Stimulated activated naive CD8-positive, alpha-beta T cell treated with anti-CD3 and anti-CD28 coated beads, Interleukin-15, Interleukin-2, amounts not matched to agents 100 U/mL and 50 U/mL, for 24 hours (primary cell): ENCODE results near the gene GBP7.
"Not testable (repeated sequence)": the region's sequence is repeated elsewhere in the genome, so short reads cannot be mapped to it uniquely, and the experiment has no call there.

Source experiments
- ATAC-seq: fragments of 150-1000 bp; cut with Tn5 transposase; one replicate; pipeline ENCODE4 v1.10.0; 2021
- DNase-seq: peaks from one replicate; pipeline ENCODE4 v3.0.0; 2021

The GBP7 gene

GRCh38 chr1:89170170-89171066 lies 5.4 kb downstream of the GBP7 start:
- no peak for ATAC-seq

DNA sequence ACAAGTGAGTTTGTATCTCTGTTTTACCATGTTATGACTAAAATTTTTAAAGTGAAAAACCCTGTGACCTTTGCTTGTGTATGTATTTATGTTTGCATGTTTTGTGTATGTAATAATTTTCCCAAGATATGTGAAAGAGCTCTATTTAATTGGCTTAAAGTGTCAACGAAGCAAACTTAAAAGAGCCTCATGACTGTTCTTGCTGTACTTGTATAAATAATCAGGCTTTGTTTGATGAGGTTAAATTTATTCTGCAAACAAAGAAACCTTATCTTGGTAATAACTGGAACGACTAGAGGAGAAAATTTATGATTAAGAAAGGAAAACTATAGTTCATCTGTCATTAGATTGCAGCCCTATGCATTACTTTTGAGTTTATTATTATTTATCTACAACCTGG lies 6.6 kb downstream of the GBP7 start:
- ATAC-seq = no peak

More at GRCh38 chr1:89170170-89171066, 5.4 kb downstream of the GBP7 start:
- no peak for DNase-seq

DNA sequence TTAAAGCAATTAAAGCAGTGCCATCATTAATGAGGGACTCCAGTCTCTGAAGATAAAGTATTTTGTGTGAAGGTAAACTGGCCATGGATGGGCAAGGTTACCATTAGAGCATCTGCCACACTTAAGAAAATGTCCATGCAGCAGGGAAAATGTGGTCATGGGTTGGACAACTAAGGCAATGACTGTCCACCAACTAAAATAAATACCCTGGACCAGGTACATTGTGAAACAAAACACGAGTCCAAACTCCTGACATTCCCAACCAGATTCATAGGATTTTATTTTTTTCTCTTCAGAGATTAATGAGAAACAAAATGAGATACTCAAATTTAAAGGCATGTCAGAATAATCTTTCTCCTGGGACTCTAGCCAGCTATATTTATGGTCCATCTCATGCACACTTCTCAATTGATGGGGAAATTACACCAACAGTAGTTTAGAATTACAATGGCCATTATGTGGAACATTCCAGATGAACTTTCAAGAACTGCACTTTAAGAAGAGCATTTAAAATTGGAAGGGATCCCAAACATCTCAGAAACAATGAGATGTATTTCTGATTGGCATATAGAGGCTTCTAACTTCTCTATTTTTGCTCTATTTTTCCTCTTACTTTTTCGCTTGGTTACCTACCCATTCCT lies 8.1 kb downstream of the GBP7 start:
- no peak for ATAC-seq
- DNase-seq = no peak

More for the DNA sequence above, 6.6 kb downstream of the GBP7 start:
- DNase-seq = no peak

DNA sequence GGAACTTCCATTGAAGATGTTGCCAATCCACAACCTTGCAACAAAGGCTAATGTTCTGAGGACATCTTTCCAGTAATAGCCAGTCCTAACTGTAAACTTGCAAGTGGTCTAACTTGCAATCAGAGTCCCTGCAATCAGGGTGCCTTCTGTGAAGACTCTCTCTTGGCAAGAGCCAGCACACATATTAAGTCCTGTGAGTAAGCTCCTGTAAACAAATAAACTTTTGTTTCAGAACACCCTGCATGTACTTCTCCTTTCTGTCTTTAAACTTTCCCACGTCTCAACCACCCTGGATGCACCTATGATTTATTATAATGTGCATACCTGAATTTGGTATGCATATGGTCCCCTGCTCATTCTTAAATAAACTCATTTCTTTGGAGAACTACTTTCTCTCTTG lies 9.1 kb downstream of the GBP7 start:
- DNase-seq (no peak), ATAC-seq (no peak)

DNA sequence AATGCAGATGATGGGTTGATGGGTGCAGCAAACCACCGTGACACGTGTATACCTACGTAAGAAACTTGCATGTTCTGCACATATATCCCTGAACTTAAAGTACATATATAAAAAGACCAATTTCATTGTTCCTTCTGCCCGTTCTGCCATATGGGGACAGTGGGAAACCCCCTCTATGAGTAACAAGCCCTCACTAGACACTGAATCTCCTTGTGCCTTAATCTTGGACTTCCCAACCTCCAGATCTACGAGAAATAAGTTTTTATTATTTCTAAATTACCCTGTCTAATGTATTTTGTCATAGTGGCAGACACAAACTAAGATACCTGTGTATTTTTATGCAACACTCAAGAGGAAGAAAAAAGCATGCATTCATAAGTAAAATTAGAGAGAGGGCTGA lies 10.0 kb downstream of the GBP7 start:
- no peak for DNase-seq
- no peak for ATAC-seq

DNA sequence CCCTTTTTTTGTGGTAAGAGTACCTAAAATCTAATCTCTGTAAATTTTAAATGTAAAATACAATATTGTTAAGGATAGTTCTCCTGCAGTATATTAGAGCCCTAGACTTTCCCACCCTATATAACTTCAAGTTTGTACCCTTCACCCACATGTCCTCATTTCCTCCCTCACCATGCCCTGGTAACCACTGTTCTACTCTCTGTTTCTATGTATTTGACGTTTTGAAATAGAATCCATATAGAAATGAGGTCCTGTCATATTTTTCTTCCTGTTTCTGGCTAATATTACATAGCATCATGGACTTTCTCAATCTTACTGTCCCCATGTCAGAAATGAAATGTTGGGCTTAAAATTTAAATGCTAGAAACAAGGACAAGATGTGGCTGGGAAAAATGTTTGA lies 24.8 kb downstream of the GBP7 start:
- no peak for DNase-seq

GRCh38 chr1:89149976-89150375 lies 25.8 kb downstream of the GBP7 start:
- DNase-seq = no peak
- no peak for ATAC-seq

More for the DNA sequence above, 24.8 kb downstream of the GBP7 start:
- ATAC-seq = no peak

- ATAC-seq (no peak), DNase-seq (no peak)
These were observed 26.6 kb downstream of the GBP7 start for GRCh38 chr1:89149229-89149628.

DNA sequence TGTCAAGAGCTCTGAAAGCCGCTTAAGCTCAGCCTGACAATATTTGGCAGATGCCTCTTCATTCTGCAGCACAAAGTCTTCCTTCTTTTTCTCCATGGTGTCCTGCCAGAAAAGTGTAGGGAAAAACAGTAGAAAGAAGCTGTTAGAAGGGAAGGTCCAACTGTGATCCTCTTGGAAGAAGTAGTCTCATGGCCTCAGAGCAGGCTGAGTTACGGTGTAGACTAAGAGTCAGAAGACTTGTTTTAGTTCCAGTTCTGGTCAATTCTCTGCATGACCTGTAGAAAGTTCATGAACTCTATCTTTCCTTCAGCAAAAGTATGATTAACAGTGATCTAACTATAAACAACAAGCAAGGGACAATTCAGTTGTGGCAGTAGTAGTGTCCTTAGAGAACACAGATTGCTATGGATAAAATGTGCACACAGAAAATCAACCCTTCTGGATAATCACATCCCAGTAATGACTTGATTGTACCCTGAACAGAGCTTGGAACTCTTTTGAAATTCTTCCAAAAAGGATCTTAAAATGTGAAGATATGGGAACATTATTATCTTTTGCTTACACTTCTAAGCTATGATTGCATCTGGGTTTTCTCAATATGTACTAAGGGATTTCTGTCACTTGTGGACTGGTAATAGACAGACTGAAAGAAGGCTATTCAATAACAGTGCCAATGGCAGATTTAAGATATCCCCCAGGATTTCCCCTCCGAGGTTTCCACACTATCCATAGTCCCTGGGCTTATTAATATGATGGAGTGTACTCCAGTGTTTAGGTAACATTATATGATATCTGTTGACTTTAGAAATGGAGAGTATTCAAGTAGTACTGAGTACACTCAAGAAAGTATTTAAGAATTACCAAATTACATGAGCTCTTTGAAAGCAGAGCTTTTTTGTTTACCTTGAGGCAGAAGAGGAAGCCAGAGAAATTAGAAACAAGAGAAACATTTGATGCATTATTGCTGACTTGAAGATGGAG lies 27.8 kb downstream of the GBP7 start:
- no peak for DNase-seq
- ATAC-seq = no peak

- ATAC-seq (no peak), DNase-seq (no peak)
These were observed 29.1 kb downstream of the GBP7 start for GRCh38 chr1:89146721-89147120.

GRCh38 chr1:89143484-89143883 lies 32.3 kb downstream of the GBP7 start:
- no peak for ATAC-seq

GRCh38 chr1:89142160-89142559 lies 33.6 kb downstream of the GBP7 start:
- no peak for DNase-seq
- ATAC-seq = no peak

More at GRCh38 chr1:89143484-89143883, 32.3 kb downstream of the GBP7 start:
- no peak for DNase-seq

DNA sequence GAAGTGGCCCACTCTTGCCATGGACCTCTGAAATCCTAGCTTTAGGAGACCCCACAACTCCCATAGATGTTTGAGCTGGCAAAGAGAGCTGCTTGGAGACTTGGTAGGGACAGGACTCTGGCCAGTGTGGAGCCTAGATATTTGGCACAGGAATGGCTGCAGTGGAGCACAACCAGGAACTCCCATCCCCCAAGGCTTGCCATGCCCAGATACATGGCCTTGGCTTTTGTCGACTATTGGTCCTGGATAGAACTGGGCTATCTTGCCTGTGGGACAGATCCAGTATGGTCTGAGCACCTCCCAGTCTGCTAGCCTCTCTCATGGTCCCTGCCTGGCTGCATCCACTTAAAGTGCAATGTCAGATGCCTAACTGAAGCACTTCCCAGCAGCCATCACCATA lies 42.1 kb downstream of the GBP7 start:
- no peak for DNase-seq
- ATAC-seq = no peak

GRCh38 chr1:89130716-89131115 lies 45.1 kb downstream of the GBP7 start:
- DNase-seq (no peak), ATAC-seq (no peak)

- DNase-seq = no peak
These were observed 45.9 kb downstream of the GBP7 start for GRCh38 chr1:89129911-89130310.

DNA sequence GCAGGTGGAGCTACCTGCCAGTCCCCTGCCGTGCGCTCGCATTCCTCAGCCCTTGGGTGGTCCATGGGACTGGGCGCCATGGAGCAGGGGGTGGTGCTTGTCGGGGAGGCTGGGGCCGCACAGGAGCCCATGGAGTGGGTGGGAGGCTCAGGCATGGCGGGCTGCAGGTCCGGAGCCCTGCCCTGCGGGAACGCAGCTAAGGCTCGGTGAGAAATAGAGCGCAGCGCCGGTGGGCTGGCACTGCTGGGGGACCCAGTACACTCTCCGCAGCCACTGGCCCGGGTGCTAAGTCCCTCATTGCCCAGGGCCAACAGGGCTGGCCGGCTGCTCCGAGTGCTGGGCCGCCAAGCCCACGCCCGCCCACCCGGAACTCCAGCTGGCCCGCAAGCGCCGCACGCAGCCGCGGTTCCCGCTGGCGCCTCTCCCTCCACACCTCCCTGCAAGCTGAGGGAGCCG lies 47.8 kb downstream of the GBP7 start:
- ATAC-seq = not testable (repeated sequence)
- DNase-seq = peak; percentile 8

More at GRCh38 chr1:89129911-89130310, 45.9 kb downstream of the GBP7 start:
- ATAC-seq = no peak

DNA sequence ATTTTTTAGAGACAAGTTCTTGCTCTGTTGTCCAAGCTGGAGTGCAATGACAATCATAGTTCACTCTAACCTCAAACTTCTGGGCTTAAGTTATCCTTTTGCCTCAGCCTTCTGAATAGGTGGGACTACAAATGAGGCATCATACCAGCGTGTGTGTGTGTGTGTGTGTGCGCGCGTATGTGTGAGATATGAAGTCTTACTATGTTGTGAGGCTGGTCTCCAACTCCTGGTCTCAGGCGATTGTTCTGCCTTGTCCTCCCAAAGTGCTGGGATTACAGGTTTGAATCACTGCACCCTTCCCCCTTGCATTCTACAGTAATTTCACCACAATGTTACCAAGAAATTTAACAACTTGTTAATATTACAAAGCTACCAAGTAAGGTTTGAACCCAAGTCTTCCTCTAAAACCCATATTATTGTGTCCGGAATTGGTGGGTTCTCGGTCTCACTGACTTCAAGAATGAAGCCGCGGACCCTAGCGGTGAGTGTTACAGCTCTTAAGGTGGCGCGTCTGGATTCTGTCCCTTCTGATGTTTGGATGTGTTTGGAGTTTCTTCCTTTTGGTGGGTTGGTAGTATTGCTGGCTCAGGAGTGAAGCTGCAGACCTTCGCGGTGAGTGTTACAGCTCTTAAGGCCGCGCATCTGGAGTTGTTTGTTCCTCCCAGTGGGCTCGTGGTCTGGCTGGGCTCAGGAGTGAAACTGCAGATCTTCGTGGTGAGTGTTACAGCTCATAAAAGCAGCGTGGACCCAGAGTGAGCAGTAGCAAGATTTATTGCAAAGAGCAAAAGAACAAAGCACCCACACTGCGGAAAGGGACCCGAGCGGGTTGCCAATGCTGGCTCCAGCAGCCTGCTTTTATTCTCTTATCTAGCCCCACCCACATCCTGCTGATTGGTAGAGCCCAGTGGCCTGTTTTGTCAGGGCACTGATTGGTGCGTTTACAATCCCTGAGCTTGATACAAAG lies 48.9 kb downstream of the GBP7 start:
- DNase-seq (peak; percentile 80), ATAC-seq (peak; percentile 57)

- ATAC-seq = peak; percentile 86
These were observed 49.8 kb downstream of the GBP7 start, which contains the start of gene GBP2 for GRCh38 chr1:89125913-89126580. Gene GBP2 (minus strand): TSS chr1:89126114. CDS start chr1:89121966, 4,148 bp downstream.

GRCh38 chr1:89125240-89125912 lies 50.4 kb downstream of the GBP7 start:
- ATAC-seq = peak; percentile 19

More at GRCh38 chr1:89125913-89126580, 49.8 kb downstream of the GBP7 start, which contains the start of gene GBP2:
- peak; percentile 16 for DNase-seq

More at GRCh38 chr1:89125240-89125912, 50.4 kb downstream of the GBP7 start:
- DNase-seq = no peak
